OCI-LY7 (cell line): Measurements from ENCODE around the gene TMIE. TPM values are rescaled to one million over a fixed set of nuclear protein-coding genes. Genes with fewer than 3 reads are reported as not detected.

Experiments used
- BruUV-seq: library from RNA; stranded (reverse); fragments of 400-500 nt; replicated peaks from 2 replicates; lab custom pipeline; 2021; lab: Mats Ljungman, UMichigan
- CTCF ChIA-PET: fragments of 300-600 bp; sonication (Branson Sonifier 250); formaldehyde crosslinking; loops from one replicate; lab custom pipeline; 2022; ENCODE audit warnings: antibody characterized with exemption; ENCODE audit not compliant: unreplicated experiment; lab: Charles Lee
- POLR2A ChIA-PET: fragments of 300-600 bp; sonication (Branson Sonifier 250); formaldehyde crosslinking; loops from one replicate; lab custom pipeline; 2022; ENCODE audit warnings: antibody characterized with exemption; lab: Charles Lee
- DNase-seq: peaks from one replicate; pipeline ENCODE4 v3.0.0-alpha.2; 2015; ENCODE audit warnings: low spot score
- H2AFZ ChIP-seq: fragments of 200-600 bp; sonication (generic), shearing (Covaris generic); 2 replicates; pipeline ENCODE4 v1.6.1; 2014; ENCODE audit warnings: mild to moderate bottlenecking, antibody characterized with exemption, low read length, moderate library complexity
- H3K27ac ChIP-seq: fragments of 200-600 bp; sonication (generic); 2 replicates; pipeline ENCODE4 v1.5.1; 2014; ENCODE audit warnings: mixed run types, low read depth, mild to moderate bottlenecking, moderate library complexity, low read length, inconsistent platforms; ENCODE audit not compliant: poor library complexity, severe bottlenecking
- H3K36me3 ChIP-seq: fragments of 200-600 bp; sonication (generic); 2 replicates; pipeline ENCODE4 v1.6.1; 2014; ENCODE audit warnings: mild to moderate bottlenecking, antibody characterized with exemption, low read length, moderate library complexity, mixed read lengths; ENCODE audit not compliant: insufficient read depth
- H3K4me1 ChIP-seq: fragments of 200-600 bp; sonication (generic); 2 replicates; pipeline ENCODE4 v1.5.1; 2014; ENCODE audit warnings: mild to moderate bottlenecking, low read length; ENCODE audit not compliant: insufficient read depth, poor library complexity, severe bottlenecking
- H3K4me2 ChIP-seq: fragments of 200-600 bp; sonication (generic); 2 replicates; pipeline ENCODE4 v1.6.1; 2014; ENCODE audit warnings: mild to moderate bottlenecking, low read length
- H3K4me3 ChIP-seq: fragments of 200-600 bp; sonication (generic); 2 replicates; pipeline ENCODE4 v1.5.1; 2014; ENCODE audit warnings: mild to moderate bottlenecking, low read depth, low read length; ENCODE audit not compliant: poor library complexity, severe bottlenecking
- H3K79me2 ChIP-seq: fragments of 200-600 bp; sonication (generic); 2 replicates; pipeline ENCODE4 v1.6.1; 2016; ENCODE audit warnings: low read depth, mild to moderate bottlenecking, low read length, moderate library complexity, mixed read lengths; ENCODE audit not compliant: insufficient read depth
- H3K9me2 ChIP-seq: fragments of 200-600 bp; sonication (generic); 2 replicates; pipeline ENCODE4 v1.6.1; 2016; ENCODE audit warnings: mild to moderate bottlenecking, low read length, mixed read lengths; ENCODE audit not compliant: insufficient read depth
- H3K9me3 ChIP-seq: fragments of 200-600 bp; sonication (generic); 2 replicates; pipeline ENCODE4 v1.6.1; 2014; ENCODE audit warnings: mild to moderate bottlenecking, mixed run types, low read length, mixed read lengths
- H4K20me1 ChIP-seq: fragments of 200-600 bp; sonication (generic); 2 replicates; pipeline ENCODE4 v1.6.1; 2014; ENCODE audit warnings: mild to moderate bottlenecking, antibody characterized with exemption, low read length, moderate library complexity, mixed read lengths; ENCODE audit not compliant: insufficient read depth
- CTCF ChIP-seq: fragments of 200-600 bp; sonication (generic); conservative IDR thresholded peaks from 2 replicates; pipeline ENCODE4 v1.5.1; 2014; ENCODE audit warnings: mild to moderate bottlenecking, antibody characterized with exemption, low read length, moderate library complexity, mixed read lengths
- EZH2phosphoT487 ChIP-seq: fragments of 200-600 bp; sonication (generic); IDR thresholded peaks from 2 replicates; pipeline ENCODE4 v1.6.1; 2018; ENCODE audit warnings: low read depth, borderline replicate concordance, mild to moderate bottlenecking, mixed run types, antibody characterized with exemption, low read length, moderate library complexity, mixed read lengths
- intact Hi-C: fragments of 100-400 bp; cut with micrococcal nuclease; formaldehyde crosslinking; loops from one replicate; pipeline ENCODE4 v1.10.0; 2022; ENCODE audit not compliant: unreplicated experiment
- total RNA-seq, 2 experiments: library from RNA; depleted of rRNA in 1 of 2; stranded (reverse); fragments of >200 nt in 1 of 2; shearing (Covaris generic) in 1 of 2; gene quantifications; 2 replicates each; pipeline ENCODE4 v1.2.3, GENCODE V29; 2014 to 2022

TMIE gene
- total RNA-seq, 2 experiments from 2014 or later: not detected

DNA sequence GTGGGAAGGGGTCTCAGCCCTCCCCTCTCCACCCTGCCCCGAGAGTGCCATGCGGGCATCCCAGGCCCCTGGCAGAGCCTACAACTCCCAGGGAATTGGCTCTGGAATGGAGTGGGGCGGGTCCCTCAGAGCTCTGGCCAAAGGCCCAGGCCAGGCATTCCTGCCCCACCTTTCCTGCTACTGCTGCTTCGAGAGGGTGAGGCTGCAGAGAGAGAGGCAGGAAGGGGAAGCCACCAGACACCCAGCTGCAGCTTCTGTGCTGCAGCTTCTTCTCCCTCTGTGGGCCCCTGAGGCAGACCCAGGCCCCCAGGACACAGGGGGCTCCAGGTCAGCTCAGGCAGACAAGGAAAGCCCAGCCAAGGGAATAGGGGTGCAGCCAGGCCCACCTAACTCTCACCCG, 10.4 kb upstream of the TMIE start:
- no TSS peak for BruUV-seq
- H3K4me1 ChIP-seq: peaks cover 9% of the 10 kb centered on the region

DNA sequence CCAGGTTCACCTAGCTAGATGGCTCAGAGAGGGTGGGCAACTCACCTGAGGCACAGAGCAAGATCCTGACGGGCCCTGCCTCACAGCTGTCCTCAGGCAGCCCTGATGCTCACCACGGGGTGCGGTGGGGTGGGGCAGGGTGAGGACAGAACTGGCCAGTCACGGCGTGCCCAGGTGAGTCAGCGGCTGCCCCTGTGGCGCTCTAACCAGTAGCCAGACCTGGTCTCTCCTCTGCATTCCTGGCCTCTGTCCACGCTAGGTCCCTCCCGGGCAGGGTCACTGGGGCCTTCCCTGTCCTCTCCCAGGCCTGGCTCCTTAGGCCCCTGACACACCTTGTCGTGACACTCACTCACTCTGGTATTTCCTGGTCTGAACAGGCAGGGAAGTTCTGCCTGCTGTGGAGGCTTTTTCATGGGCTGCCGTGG, 8.6 kb upstream of the TMIE start:
- Histone ChIP-seq H3K4me3 (no peak overlapping the region), H3K79me2 (no peaks in the 10 kb centered on the region), H3K9me3 (no peaks in the 10 kb centered on the region), H2AFZ (no peak overlapping the region), H3K9me2 (no peaks in the 10 kb centered on the region), H3K27ac (no peak overlapping the region), H4K20me1 (no peaks in the 10 kb centered on the region), H3K36me3 (no peaks in the 10 kb centered on the region), H3K4me2 (peak overlapping the region; percentile 65; the same call in 1 of the 2 replicates), H3K4me1 (peaks cover 10% of the 10 kb centered on the region)
- no TSS peak for BruUV-seq
- CTCF ChIA-PET: interaction anchor here (0.7 kb wide), 1 partner anchor 839 kb away, joined by 7 read pairs; no protein-coding TSS in a partner anchor
- TF ChIP-seq CTCF: no peak
- TF ChIP-seq EZH2phosphoT487: no peak
- DNase-seq: no peak
- intact Hi-C loops: no loop called here
- POLR2A ChIA-PET: no interaction called here

More for the DNA sequence above, 10.4 kb upstream of the TMIE start:
- no peak overlapping the region for H3K27ac ChIP-seq
- ChIA-PET POLR2A (no interaction called here), CTCF (no interaction called here)
- H4K20me1 ChIP-seq: no peaks in the 10 kb centered on the region
- TF ChIP-seq EZH2phosphoT487 (no peak), CTCF (no peak)
- H2AFZ ChIP-seq: no peak overlapping the region
- H3K79me2 ChIP-seq: no peaks in the 10 kb centered on the region
- intact Hi-C loops: no loop called here
- H3K4me3 ChIP-seq: no peak overlapping the region
- no peaks in the 10 kb centered on the region for H3K36me3 ChIP-seq
- no peak overlapping the region for H3K4me2 ChIP-seq
- no peak for DNase-seq
- H3K9me3 ChIP-seq: no peaks in the 10 kb centered on the region
- no peaks in the 10 kb centered on the region for H3K9me2 ChIP-seq

DNA sequence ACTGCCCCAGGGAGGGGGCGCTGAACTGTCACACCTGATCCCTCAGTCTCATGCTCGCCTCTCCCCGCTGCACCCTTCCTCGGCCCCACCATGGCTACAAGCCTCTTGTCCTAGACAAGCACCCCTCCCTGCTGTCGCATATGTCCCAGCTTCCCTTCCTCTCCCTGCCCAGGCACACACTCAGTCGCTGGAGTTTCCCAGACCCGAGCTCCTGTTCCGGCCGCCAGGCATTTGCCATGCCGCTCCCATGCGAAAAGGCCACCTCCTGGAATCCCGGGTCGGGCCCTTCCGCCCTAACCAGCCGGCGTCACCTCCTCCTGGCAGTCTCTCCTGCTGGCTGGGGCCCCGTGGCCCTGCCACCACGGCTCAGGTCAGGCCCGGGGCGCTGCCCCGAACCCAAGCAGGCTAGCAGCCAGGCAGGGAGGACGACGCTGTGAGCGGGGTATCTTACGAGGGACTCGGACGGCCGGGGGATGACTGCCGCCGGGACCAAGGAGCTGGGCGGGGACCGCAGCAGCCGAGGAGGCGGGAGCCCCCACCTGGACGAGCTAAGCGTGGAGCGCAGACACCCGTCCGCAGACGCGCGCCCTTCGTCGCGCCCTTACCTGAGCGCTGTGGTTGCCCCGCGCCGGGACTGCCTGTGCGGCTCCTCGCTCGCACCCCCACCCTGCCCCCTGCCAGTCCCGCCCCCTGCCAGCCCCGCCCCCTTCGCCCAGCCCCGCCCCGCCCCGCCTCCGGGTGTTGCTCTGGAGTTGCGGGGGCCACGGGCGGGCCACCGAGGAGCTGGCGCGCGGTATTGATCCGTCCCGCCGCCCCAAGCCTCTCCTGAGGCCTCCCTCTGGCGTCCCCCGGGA, 7.9 kb upstream of the TMIE start, which contains the start of gene ALS2CL:
Gene ALS2CL, minus strand, starts transcription at position 642 of the 854 bp plus-strand sequence. CDS start 4,239 bp downstream, outside the sequence.
- intact Hi-C loops: no loop called here
- ChIA-PET CTCF (no interaction called here), POLR2A (no interaction called here)
- no peaks in the 10 kb centered on the region for H3K79me2 ChIP-seq
- DNase-seq: peak; percentile 22
- no TSS peak for BruUV-seq
- TF ChIP-seq CTCF: no peak
- no peak for TF ChIP-seq EZH2phosphoT487
- H3K4me3 ChIP-seq: peak within 1 kb of the TSS; percentile 50
- no peaks in the 10 kb centered on the region for H3K9me3 ChIP-seq
- no peaks in the 10 kb centered on the region for H3K9me2 ChIP-seq
- H3K4me2 ChIP-seq: peak within 1 kb of the TSS; percentile 65
- H3K4me1 ChIP-seq: peaks cover 10% of the 10 kb centered on the region
- no peak within 1 kb of the TSS for H2AFZ ChIP-seq
- no peak within 1 kb of the TSS for H3K27ac ChIP-seq
- no peaks in the 10 kb centered on the region for H4K20me1 ChIP-seq
- no peaks in the 10 kb centered on the region for H3K36me3 ChIP-seq
